Activated CD8-positive, alpha-beta memory T cell treated with anti-CD3 and anti-CD28 coated beads, Interleukin-2, amount 10 ng/mL, durations not matched to agents 7 days and 5 days (primary cell): Measurements from ENCODE around the gene AGBL3. TPM values are rescaled to one million over a fixed set of nuclear protein-coding genes. Genes with fewer than 3 reads are reported as not detected.

ENCODE experiments used
- ATAC-seq: fragments of 150-1000 bp; cut with Tn5 transposase; one replicate; pipeline ENCODE4 v1.10.0; 2021; ENCODE audit warnings: moderate library complexity
- CTCF ChIA-PET: fragments of 350-600 bp; sonication (Branson Sonifier 250); formaldehyde crosslinking; loops from one replicate; lab custom pipeline; 2021; ENCODE audit warnings: antibody characterized with exemption; lab: Charles Lee
- DNase-seq: peaks from one replicate; pipeline ENCODE4 v3.0.0-alpha.2; 2020
- H3K27ac Mint-ChIP-seq: one replicate; pipeline ENCODE4 v1.8.0; 2021; ENCODE audit warnings: mild to moderate bottlenecking, mixed read lengths
- H3K27me3 Mint-ChIP-seq: one replicate; pipeline ENCODE4 v1.8.0; 2021; ENCODE audit warnings: mixed read lengths
- H3K36me3 Mint-ChIP-seq: one replicate; pipeline ENCODE4 v1.8.0; 2021; ENCODE audit warnings: mild to moderate bottlenecking, mixed read lengths
- H3K4me1 Mint-ChIP-seq: one replicate; pipeline ENCODE4 v1.8.0; 2021; ENCODE audit warnings: mixed read lengths
- H3K4me3 Mint-ChIP-seq: one replicate; pipeline ENCODE4 v1.8.0; 2021; ENCODE audit warnings: mild to moderate bottlenecking, moderate library complexity, mixed read lengths
- H3K9me3 Mint-ChIP-seq: one replicate; pipeline ENCODE4 v1.8.0; 2022; ENCODE audit warnings: low read depth, mixed read lengths
- total RNA-seq, 2 experiments: library from RNA; stranded (reverse); gene quantifications; one replicate each; pipeline ENCODE4 v1.2.3, GENCODE V29; 2021

Gene AGBL3
- total RNA-seq = 1 to 10 TPM; 2.4 to 2.8 TPM

DNA sequence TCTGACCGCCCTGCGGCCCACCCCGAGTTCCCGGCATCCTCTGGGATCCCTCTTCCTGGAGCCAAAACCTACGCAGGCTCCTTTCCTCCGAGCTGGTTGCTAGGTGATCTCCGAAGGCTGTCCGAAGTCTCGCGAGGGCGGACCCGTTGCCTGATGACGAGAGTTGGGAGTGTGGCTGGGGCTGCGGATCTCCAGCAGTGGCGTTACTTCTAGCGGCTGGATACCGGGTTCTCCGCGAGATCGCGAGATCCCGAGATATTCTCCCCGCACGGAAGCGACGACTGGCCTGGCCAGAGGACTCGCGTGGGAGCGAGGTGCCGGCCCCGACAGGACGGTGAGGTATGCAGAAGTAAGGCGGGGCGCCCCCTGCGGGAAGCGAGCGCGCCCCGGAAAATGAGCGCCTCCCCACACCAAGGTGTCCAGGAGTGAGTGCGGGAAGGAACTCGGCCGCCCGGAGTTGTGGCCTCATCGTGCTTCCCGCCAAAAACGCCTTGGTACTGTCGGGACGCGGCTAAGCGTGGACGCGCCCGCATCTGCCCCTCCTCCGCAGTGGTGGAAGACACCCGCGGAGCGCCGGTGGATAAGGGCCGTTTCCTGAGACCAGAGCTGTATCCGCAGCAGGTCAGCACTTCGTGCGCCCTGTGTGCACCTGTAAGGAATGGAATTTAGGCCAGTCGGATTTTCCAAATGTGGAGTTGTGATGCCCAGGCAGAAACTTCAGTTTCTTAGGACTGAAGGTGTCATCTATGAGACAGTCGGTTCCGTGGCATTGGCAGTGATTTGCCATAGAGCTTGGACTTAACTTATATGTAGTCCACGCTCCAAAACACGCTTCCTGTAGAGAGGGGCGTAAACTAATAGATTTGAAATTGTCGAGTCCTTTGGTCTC, at the start of gene AGBL3:
AGBL3 (plus strand) TSS at position 146 of the 889 bp plus-strand sequence. CDS start 1,426 bp downstream, outside the sequence.
- CTCF ChIA-PET = interaction anchor here (1.0 to 6.2 kb wide), 20 partner anchors 9 to 554 kb away, joined by 3 to 65 read pairs (median 6); partner anchors contain the start of genes CYREN and TMEM140
- Mint-ChIP-seq H3K4me3 (peak within 1 kb of the TSS; percentile 97), H3K4me1 (peaks cover 34% of the 10 kb centered on the region), H3K27ac (peak within 1 kb of the TSS; percentile 93), H3K9me3 (no peaks in the 10 kb centered on the region), H3K27me3 (no peaks in the 10 kb centered on the region), H3K36me3 (peaks cover 20% of the 10 kb centered on the region)
- DNase-seq (peak; percentile 96), ATAC-seq (peak; percentile 96)

DNA sequence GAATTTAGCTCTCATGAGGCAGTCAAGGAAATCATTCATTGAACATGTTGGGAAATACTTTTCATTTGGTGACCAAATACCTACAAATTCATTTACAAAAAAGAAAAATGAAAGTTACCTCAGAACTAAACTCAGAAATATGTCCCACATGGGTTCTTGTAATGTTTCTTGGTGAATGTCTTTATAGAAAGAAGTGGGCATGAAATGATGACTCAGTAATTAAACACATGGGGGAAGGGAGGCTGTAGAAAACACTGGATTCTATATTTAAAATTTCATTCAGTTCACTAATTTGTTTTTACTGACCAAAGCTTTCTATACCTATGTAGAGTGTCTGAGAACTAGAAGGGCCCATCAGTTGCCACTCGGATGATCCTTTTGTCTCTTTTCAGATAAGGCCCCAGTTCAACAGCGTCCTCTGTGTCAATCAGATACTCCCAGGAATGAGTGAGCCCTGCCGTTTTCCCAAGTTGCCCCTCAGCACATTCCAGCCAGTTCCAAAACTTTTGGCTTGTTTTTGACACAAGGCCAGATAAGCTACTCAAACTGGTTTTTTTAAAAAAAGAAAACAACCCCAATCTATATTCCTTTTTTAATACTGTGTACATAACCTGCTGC, 49.3 kb upstream of the AGBL3 start:
- H3K4me3 Mint-ChIP-seq = no peak overlapping the region
- H3K27me3 Mint-ChIP-seq = peaks cover 6% of the 10 kb centered on the region
- no peaks in the 10 kb centered on the region for H3K36me3 Mint-ChIP-seq
- CTCF ChIA-PET = no interaction called here
- no peak for DNase-seq
- no peak for ATAC-seq
- peaks cover 12% of the 10 kb centered on the region for H3K4me1 Mint-ChIP-seq
- no peak overlapping the region for H3K27ac Mint-ChIP-seq
- no peaks in the 10 kb centered on the region for H3K9me3 Mint-ChIP-seq

DNA sequence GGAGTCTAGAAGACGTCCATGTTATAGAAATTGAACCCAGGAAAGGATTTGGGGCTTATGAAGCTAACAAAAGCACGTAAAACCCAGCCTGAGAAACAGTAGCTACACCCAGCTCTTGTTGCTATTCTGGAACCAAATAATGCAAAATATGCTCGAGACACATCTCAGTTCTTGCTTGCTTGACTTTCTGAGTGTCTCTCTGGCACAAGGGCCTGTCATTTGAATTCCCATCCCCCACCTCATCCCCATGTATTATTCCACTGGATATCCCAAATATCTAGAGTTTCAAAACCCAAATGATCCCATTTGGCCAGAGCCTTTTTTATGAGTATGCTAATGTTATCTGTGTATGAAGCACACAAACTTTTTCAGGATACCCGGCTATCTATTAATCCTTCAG, 48.2 kb upstream of the AGBL3 start:
- Mint-ChIP-seq H3K27me3 (peaks cover 7% of the 10 kb centered on the region), H3K9me3 (no peaks in the 10 kb centered on the region), H3K27ac (no peak overlapping the region), H3K4me3 (no peak overlapping the region), H3K4me1 (peaks cover 8% of the 10 kb centered on the region), H3K36me3 (no peaks in the 10 kb centered on the region)
- no peak for DNase-seq
- CTCF ChIA-PET = no interaction called here
- ATAC-seq = no peak

DNA sequence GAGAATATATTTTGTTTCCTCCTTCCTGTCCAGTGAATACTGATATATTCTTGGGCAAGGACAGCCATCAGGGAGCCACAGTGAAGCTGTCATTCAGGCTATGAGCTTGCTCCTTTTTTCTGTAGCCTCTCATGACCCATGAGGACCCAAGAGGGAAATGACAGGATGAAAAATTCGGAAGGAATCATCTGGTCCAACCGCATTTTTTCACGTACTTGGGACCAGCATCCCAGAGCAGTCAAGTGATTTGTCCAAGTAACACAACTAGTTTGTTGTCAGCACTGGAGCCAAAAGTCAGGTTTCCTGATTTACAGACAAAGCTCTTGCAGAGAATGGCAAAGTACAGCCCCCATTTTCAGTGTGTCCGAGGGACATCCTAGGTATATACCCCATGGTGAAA, 47.2 kb upstream of the AGBL3 start:
- no peak overlapping the region for H3K27ac Mint-ChIP-seq
- no peaks in the 10 kb centered on the region for H3K36me3 Mint-ChIP-seq
- DNase-seq (no peak), ATAC-seq (no peak)
- no peak overlapping the region for H3K4me3 Mint-ChIP-seq
- H3K9me3 Mint-ChIP-seq = no peaks in the 10 kb centered on the region
- H3K27me3 Mint-ChIP-seq = peaks cover 10% of the 10 kb centered on the region
- CTCF ChIA-PET = no interaction called here
- H3K4me1 Mint-ChIP-seq = peaks cover 2% of the 10 kb centered on the region

DNA sequence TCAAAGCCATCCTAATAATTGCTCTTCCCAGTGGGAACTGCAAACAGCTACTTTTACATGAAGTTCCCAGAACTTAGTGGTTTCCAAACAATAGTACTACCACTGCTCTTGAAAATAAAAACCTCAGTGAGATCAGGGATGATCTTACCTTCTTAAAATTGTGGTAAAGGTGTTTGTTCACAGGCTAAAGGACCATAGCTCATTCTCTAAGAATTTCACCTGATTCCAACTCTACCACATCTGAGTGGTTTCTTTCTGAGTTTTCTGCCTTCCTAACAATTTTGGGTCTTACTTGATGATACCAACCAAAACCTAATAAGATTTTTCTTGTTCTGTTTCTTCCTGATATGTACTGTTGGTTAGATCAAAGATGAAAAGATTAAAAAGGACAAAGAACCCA, 45.6 kb upstream of the AGBL3 start:
- DNase-seq (no peak), ATAC-seq (no peak)
- H3K4me1 Mint-ChIP-seq = no peaks in the 10 kb centered on the region
- H3K9me3 Mint-ChIP-seq = no peaks in the 10 kb centered on the region
- no peak overlapping the region for H3K27ac Mint-ChIP-seq
- H3K27me3 Mint-ChIP-seq = peaks cover 10% of the 10 kb centered on the region
- H3K36me3 Mint-ChIP-seq = no peaks in the 10 kb centered on the region
- no peak overlapping the region for H3K4me3 Mint-ChIP-seq
- CTCF ChIA-PET = interaction anchor here (1.2 kb wide), 1 partner anchor 307 kb away, joined by 3 read pairs; no protein-coding TSS in a partner anchor

DNA sequence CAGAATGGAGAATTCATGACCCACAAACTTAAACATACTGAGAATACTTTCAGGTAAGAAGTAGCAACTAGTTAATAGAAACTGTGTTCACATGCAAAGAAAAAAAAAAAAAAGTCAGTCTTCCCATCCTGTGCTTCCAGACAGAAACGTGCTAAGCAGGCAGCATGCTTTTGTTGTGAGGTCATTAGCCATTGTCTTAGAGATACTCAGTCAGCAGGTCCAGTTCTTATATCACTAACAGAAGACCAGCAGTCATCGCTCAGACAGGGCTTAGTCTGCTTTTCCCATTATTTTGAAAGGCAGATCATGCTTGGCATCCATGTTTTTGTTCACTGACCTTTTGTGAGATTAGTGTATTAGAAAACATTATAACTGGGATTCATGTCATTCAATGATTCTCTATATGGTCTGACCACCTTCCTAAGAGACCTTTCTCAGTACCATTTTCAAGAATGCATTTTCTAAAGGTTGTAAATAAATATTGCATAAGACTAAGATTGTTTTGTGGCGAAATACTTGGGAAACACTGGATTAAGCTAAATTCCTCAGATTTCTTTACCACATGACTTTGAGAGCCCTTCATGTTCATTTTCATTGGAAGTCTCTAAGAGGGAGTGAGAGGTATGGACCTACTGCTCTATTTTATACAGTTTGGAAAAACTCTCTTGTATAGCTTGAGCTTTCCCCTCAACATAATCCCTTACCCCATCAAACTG, 45.0 kb upstream of the AGBL3 start:
- no peak overlapping the region for H3K27ac Mint-ChIP-seq
- H3K9me3 Mint-ChIP-seq = no peaks in the 10 kb centered on the region
- ATAC-seq = no peak

DNA sequence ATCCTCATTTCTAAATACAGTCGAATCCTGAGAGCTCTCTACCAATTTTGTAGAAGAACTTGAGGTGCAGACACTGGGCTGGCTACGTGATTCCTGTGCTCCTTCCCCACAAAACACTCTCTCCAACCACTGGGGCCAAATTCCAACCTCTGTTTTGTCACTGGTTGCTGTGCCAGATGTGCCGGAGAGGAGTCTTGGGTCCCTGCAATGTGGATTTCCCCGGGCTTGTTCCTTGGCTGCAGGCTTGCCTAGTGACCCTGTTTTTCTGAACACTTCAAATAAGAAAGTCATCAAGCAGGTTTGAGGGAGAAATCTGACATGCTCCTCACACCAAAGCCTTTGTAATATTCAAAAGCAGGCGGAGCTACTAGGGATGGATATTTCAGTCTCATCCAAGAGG, 44.4 kb upstream of the AGBL3 start:
- Mint-ChIP-seq H3K4me3 (no peak overlapping the region), H3K27ac (no peak overlapping the region), H3K27me3 (peaks cover 10% of the 10 kb centered on the region), H3K36me3 (no peaks in the 10 kb centered on the region), H3K9me3 (no peaks in the 10 kb centered on the region), H3K4me1 (no peaks in the 10 kb centered on the region)
- DNase-seq = no peak
- ATAC-seq = no peak
- CTCF ChIA-PET = interaction anchor here (1.2 kb wide), 1 partner anchor 308 kb away, joined by 3 read pairs; no protein-coding TSS in a partner anchor

More for the DNA sequence above, 45.0 kb upstream of the AGBL3 start:
- no peaks in the 10 kb centered on the region for H3K36me3 Mint-ChIP-seq
- no peak for DNase-seq
- H3K4me3 Mint-ChIP-seq = no peak overlapping the region
- H3K4me1 Mint-ChIP-seq = no peaks in the 10 kb centered on the region
- H3K27me3 Mint-ChIP-seq = peaks cover 10% of the 10 kb centered on the region
- CTCF ChIA-PET = interaction anchor here (0.7 to 1.2 kb wide), 2 partner anchors 58 to 308 kb away, joined by 3 read pairs; no protein-coding TSS in a partner anchor

DNA sequence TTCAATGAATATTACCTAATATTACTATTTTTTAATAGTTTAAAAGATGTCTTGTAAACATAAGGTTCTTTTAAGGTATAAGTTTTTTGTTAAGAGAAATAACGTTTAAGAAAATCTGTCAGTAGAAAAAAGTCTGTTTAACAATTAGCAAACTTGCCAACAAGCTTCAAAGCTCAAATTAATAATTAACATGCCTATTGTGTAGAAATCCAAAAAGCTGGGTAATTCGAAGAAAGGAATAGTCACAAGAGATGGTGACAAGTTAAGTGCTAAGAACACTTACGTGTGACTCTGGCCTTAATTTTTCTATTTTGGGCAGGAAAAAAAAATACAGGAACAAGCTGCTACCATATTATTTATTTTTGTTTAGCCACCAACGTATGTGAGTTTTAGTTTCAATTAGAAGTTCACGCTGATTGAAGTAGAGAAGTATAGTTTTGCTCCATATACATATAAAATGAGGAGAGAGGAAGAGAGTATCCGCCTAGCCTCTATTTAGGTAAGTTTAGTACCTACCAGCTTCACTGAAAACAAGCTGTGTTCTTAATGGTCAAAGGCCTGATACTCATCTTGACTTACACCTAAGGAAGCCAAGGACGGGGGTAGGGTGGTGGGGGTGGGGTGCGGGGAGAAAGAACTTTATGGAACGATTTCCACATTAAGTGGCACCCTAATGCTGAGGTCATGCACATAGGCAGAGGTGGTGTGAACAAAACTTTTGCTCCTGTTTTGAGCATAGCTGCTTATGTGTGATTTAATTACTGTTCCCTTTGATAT, 43.4 kb upstream of the AGBL3 start:
- Mint-ChIP-seq H3K4me3 (no peak overlapping the region), H3K27ac (no peak overlapping the region), H3K9me3 (no peaks in the 10 kb centered on the region), H3K27me3 (peaks cover 10% of the 10 kb centered on the region), H3K4me1 (no peaks in the 10 kb centered on the region), H3K36me3 (no peaks in the 10 kb centered on the region)
- CTCF ChIA-PET = interaction anchor here (0.8 to 1.2 kb wide), 2 partner anchors 310 to 312 kb away, joined by 3 read pairs; no protein-coding TSS in a partner anchor
- no peak for DNase-seq
- no peak for ATAC-seq

DNA sequence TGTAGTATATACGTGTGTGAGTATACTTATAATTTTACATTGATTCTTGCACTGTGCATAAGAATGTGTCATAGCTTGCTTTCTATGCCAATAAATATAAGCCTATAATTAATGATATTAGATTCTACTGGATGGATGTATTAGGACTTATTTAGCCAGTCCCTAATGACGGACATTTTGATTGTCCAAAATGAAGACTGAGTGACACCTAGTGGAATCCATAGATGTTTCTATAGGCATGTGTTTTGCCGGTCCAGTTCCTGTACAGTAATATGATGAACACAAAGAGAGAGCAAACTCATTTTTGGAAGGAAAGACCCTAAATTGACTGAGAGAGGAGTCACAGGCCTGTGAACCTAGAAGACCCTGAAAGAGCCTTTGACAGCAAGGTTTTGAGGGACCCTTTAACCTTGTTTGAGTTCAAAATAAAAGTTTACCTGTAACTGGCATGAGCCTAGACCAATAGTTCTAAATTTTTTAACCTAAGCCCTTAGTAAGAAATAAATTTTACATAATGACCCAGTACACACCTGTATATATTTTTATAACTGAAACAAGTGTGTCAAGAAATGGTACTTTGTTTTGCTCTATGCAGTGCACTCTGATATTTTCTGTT, 42.4 kb upstream of the AGBL3 start:
- H3K9me3 Mint-ChIP-seq = no peaks in the 10 kb centered on the region
- H3K27ac Mint-ChIP-seq = no peak overlapping the region
- no peak for ATAC-seq
- no peak for DNase-seq
- no peak overlapping the region for H3K4me3 Mint-ChIP-seq
- no peaks in the 10 kb centered on the region for H3K36me3 Mint-ChIP-seq
- H3K27me3 Mint-ChIP-seq = peaks cover 7% of the 10 kb centered on the region
- no peaks in the 10 kb centered on the region for H3K4me1 Mint-ChIP-seq
- CTCF ChIA-PET = interaction anchor here (0.8 to 1.5 kb wide), 3 partner anchors 106 to 313 kb away, joined by 3 read pairs; no protein-coding TSS in a partner anchor

DNA sequence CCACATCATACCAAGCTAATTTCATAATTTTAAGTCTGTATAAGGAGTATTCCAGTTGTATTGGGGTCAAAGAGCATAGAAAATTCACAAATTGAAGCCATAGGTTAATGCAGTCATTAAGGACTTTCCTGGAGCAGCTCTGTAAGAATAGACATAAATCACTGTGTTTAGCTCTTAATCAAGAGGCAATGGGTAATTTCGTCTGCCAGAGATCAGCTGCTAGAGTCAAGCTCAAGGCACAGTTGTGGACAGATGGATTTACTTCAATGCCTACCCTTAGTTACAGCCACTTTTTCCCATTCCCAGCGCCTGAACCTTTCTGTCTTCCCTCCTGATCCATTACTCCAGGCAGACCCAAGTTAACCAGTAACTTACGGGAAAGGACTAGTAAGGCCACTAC, 40.6 kb upstream of the AGBL3 start:
- H3K27ac Mint-ChIP-seq = no peak overlapping the region
- DNase-seq (no peak), ATAC-seq (no peak)
- H3K9me3 Mint-ChIP-seq = no peaks in the 10 kb centered on the region
- H3K4me1 Mint-ChIP-seq = no peaks in the 10 kb centered on the region
- H3K4me3 Mint-ChIP-seq = no peak overlapping the region
- H3K36me3 Mint-ChIP-seq = no peaks in the 10 kb centered on the region
- CTCF ChIA-PET = no interaction called here
- peaks cover 7% of the 10 kb centered on the region for H3K27me3 Mint-ChIP-seq

DNA sequence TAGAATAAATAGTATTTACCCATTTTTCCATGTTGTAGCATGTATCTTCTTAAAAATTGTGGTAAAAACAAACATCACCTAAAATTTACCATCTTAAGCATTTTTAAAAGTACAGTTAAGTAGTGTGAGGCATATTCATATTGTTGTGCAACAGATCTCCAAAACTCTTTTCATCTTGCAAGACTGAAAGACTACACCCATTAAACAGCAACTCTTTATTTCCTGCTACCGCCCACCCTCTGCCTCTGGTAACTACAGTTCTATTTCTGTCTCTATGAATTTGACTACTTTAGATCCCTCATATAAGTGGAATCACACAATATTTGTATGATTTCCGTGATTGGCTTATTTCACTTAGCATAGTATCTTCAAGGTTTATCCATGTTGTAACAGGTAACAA, 40.0 kb upstream of the AGBL3 start:
- Mint-ChIP-seq H3K36me3 (no peaks in the 10 kb centered on the region), H3K27me3 (peaks cover 7% of the 10 kb centered on the region), H3K4me3 (no peak overlapping the region), H3K4me1 (no peaks in the 10 kb centered on the region), H3K27ac (no peak overlapping the region), H3K9me3 (no peaks in the 10 kb centered on the region)
- DNase-seq = no peak
- no peak for ATAC-seq
- CTCF ChIA-PET = no interaction called here

DNA sequence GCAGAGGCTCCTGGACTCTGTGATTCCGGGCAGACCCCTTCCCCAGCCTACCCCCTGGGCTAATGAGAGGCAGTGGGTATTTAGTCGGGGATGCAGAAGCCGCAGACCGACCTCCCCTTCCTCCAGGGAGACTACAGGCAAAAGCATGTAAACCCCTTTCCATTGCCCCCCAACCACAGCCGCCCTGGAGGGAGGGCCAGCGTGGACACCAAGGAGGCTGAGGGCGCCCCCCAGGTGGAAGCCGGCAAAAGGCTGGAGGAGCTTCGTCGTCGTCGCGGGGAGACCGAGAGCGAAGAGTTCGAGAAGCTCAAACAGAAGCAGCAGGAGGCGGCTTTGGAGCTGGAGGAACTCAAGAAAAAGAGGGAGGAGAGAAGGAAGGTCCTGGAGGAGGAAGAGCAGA, 39.0 kb upstream of the AGBL3 start:
- no peaks in the 10 kb centered on the region for H3K4me1 Mint-ChIP-seq
- H3K27ac Mint-ChIP-seq = no peak overlapping the region
- H3K9me3 Mint-ChIP-seq = no peaks in the 10 kb centered on the region
- peaks cover 3% of the 10 kb centered on the region for H3K27me3 Mint-ChIP-seq
- no peaks in the 10 kb centered on the region for H3K36me3 Mint-ChIP-seq
- ATAC-seq (no peak), DNase-seq (no peak)
- no peak overlapping the region for H3K4me3 Mint-ChIP-seq
- CTCF ChIA-PET = interaction anchor here (1.3 kb wide), 1 partner anchor 257 kb away, joined by 4 read pairs; no protein-coding TSS in a partner anchor
